ENCODE results near the gene MRGPRG. TPM values are rescaled to one million over a fixed set of nuclear protein-coding genes. Genes with fewer than 3 reads are reported as not detected.

Gene MRGPRG
- total and polyA plus RNA-seq, 2 of the 8 experiments (the other 6 are each of a cell fraction or from before 2014, with no cell fraction given): not detected

DNA sequence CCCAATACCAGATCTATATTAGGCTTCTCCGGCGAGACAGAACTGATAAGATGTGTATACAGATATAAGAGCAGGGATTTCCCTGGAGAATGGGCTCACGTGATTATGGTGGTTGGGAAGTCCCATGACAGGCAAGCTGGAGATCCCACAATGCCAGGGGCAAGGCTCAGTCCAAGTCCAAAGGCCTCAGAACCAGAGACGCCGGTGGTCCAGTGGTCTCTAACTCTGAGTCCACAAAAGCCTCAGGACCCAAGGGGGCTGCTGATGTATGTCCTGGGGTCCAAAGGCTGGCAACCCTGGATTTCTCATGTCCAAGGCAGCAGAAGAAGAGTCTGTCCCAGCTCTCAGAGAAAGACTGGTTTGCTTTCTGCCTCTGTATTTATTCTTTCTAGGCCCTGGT is 37.7 kb downstream of the MRGPRG start:
- Histone ChIP-seq H3K18ac (ENCODE audit: extremely low read depth, low read length) (no peak overlapping the region), H2AK5ac (ENCODE audit: low read depth, low read length) (no peak overlapping the region), H3K56ac (replicated peaks; ENCODE audit: insufficient read length, low read depth, low read length) (no peak overlapping the region), H3K4me1 (replicated peaks in 1 of 4; ENCODE audit: control insufficient read depth in 3 of 4, insufficient read depth in 4 of 4, low read length in 3 of 4) (no peaks in the 10 kb centered on the region), H4K20me1 (replicated peaks in 1 of 2; ENCODE audit: control insufficient read depth in 1 of 2, insufficient read depth in 2 of 2, low read length in 2 of 2) (no peaks in the 10 kb centered on the region), H3K79me1 (ENCODE audit: low read depth, low read length) (no peaks in the 10 kb centered on the region), H2AFZ (ENCODE audit: low read length) (no peak overlapping the region), H3K36me3 (ENCODE audit: control insufficient read depth in 2 of 4, insufficient read depth in 4 of 4, low read length in 3 of 4) (no peaks in the 10 kb centered on the region), H2BK5ac (ENCODE audit: low read depth, low read length) (no peak overlapping the region), H2BK120ac (replicated peaks; ENCODE audit: low read depth, low read length) (no peak overlapping the region), H3K23ac (ENCODE audit: insufficient read length) (no peak overlapping the region), H4K8ac (ENCODE audit: extremely low read depth, insufficient read depth, low read length) (no peak overlapping the region), H2BK15ac (ENCODE audit: low read length) (no peak overlapping the region), H3K23me2 (ENCODE audit: low read depth, low read length) (no peaks in the 10 kb centered on the region), H3K9ac (replicated peaks in 1 of 4; ENCODE audit: extremely low read depth in 1 of 4, low read depth in 3 of 4, low read length in 3 of 4) (no peak overlapping the region), H4K5ac (ENCODE audit: insufficient read length, low read depth, low read length) (no peak overlapping the region), H2BK20ac (ENCODE audit: low read length) (no peak overlapping the region), H3K4me2 (ENCODE audit: insufficient read depth in 1 of 2, low read depth in 2 of 2, low read length in 2 of 2) (no peak overlapping the region), H3K79me2 (ENCODE audit: control insufficient read depth in 1 of 2, insufficient read depth in 2 of 2, low read length in 2 of 2) (no peaks in the 10 kb centered on the region), H4K91ac (replicated peaks; ENCODE audit: insufficient read length, low read length) (no peak overlapping the region), H3K27me3 (replicated peaks in 1 of 4; ENCODE audit: control insufficient read depth in 3 of 4, extremely low read depth in 1 of 4, insufficient read depth in 3 of 4, low read length in 3 of 4) (no peaks in the 10 kb centered on the region), H2BK12ac (ENCODE audit: low read depth, low read length) (no peak overlapping the region), H3K27ac (ENCODE audit: low read depth, low read length) (no peak overlapping the region), H3K4ac (replicated peaks; ENCODE audit: insufficient read length, low read depth, low read length) (no peak overlapping the region), H3K14ac (ENCODE audit: insufficient read length) (no peak overlapping the region), H3K4me3 (ENCODE audit: extremely low read depth in 1 of 4, insufficient read depth in 2 of 4, low read depth in 3 of 4, low read length in 4 of 4) (no peak overlapping the region), H3K9me3 (ENCODE audit: insufficient read depth in 2 of 2, low read depth in 1 of 2, low read length in 1 of 2) (0 out of 4 replicates have a peak, but pooled peaks cover 0 to 4% of the 10 kb centered on the region in 2 experiments)
- FAIRE-seq (no peak), DNase-seq (ENCODE audit: low read depth in 1 of 2, low spot score in 2 of 2) (no peak)
- ChIA-PET POLR2A (ENCODE audit: partially characterized antibody) (interaction anchor here (1.2 kb wide), 1 partner anchor 10 kb away, joined by 3 read pairs; no protein-coding TSS in a partner anchor), CTCF (ENCODE audit: partially characterized antibody) (interaction anchor here (3.9 kb wide), 1 partner anchor 11 kb away, joined by 14 read pairs; no protein-coding TSS in a partner anchor)
- TF ChIP-seq HDAC2 (IDR thresholded peaks at IDR 0.05; ENCODE audit: borderline replicate concordance in 1 of 2, low read depth in 2 of 2, low read length in 2 of 2): no peak
- TF ChIP-seq EP300 (IDR thresholded peaks at IDR 0.05; ENCODE audit: borderline replicate concordance in 1 of 2, low read depth in 2 of 2, low read length in 2 of 2): no peak
- TF ChIP-seq E2F6 (IDR thresholded peaks at IDR 0.05): no peak
- no peak for TF ChIP-seq CREB1 (IDR thresholded peaks at IDR 0.05)
- no peak for TF ChIP-seq SP4 (IDR thresholded peaks at IDR 0.05; ENCODE audit: low read length)
- no peak for TF ChIP-seq FOSL1 (IDR thresholded peaks at IDR 0.05; ENCODE audit: insufficient read depth, low read depth, low read length)
- no peak for TF ChIP-seq TAF1 (IDR thresholded peaks at IDR 0.05; ENCODE audit: low read depth, low read length)
- TF ChIP-seq KDM5A (IDR thresholded peaks at IDR 0.05; ENCODE audit: low read length): no peak
- no peak for TF ChIP-seq POU5F1 (IDR thresholded peaks at IDR 0.05; ENCODE audit: low read depth, low read length)
- 95% methylated on average over 5 of the region's 5 CpGs; no CpG with 5 or more reads in 1 of the 2 experiments for WGBS, 2 experiments (ENCODE audit: extremely low coverage in 1 of 2, insufficient coverage in 1 of 2, insufficient read length in 1 of 2, insufficient replicate concordance in 2 of 2, low coverage in 1 of 2, low lambda C conversion rate in 2 of 2, missing lambda C conversion rate in 1 of 2)
